ENCODE data around the gene RABGGTB.
A peak's percentile ranks its signal among the peaks of the same experiment; 100 is the strongest.

RABGGTB gene

DNA sequence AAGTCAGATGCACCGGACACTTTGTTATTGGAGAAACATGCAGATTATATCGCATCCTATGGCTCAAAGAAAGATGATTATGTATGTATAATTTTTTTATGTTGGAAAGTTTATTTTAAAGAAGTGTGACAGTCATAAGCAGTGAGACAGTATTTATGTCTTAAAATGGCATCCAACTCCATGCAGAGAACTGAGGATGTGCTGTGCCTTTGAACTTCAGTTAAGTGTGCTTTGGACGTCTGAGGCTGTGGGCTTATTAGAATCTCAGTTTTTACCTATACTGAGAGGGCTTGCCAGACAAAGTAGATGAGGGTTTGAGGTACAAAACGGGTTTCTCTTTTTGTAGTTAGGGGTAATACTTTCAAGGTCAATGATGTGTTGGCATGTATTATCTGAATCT is 1.5 kb downstream of the RABGGTB start:
- TF ChIP-seq, protein P1, sequence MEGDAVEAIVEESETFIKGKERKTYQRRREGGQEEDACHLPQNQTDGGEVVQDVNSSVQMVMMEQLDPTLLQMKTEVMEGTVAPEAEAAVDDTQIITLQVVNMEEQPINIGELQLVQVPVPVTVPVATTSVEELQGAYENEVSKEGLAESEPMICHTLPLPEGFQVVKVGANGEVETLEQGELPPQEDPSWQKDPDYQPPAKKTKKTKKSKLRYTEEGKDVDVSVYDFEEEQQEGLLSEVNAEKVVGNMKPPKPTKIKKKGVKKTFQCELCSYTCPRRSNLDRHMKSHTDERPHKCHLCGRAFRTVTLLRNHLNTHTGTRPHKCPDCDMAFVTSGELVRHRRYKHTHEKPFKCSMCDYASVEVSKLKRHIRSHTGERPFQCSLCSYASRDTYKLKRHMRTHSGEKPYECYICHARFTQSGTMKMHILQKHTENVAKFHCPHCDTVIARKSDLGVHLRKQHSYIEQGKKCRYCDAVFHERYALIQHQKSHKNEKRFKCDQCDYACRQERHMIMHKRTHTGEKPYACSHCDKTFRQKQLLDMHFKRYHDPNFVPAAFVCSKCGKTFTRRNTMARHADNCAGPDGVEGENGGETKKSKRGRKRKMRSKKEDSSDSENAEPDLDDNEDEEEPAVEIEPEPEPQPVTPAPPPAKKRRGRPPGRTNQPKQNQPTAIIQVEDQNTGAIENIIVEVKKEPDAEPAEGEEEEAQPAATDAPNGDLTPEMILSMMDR (conservative IDR thresholded peaks at IDR 0.05; ENCODE audit: low read length), result no peak
- DNase-seq (ENCODE audit: low read depth), result no peak
- peak overlapping the region; percentile 99 for H3K4me3 ChIP-seq (ENCODE audit: low read length)

DNA sequence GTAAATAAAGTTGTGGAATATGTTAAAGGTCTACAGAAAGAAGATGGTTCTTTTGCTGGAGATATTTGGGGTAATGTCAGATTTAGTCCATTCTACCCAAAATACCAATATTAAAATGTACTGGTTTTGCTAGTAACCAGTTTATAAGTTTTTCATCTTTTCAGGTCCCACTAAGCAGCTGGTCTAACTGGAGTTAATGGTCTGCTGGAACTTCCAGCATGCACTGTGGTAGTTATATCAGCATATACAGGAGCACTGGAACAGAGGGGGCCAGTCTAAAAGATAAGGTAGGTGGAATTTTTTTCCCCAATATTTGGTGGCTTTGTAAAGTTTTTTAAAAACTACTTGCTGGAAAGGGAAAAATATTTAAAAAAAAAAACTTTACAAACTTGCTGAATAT is 3.9 kb downstream of the RABGGTB start:
- no peak for DNase-seq (ENCODE audit: low read depth)
- TF ChIP-seq, protein P1 (conservative IDR thresholded peaks at IDR 0.05; ENCODE audit: low read length), result no peak
- H3K4me3 ChIP-seq (ENCODE audit: low read length), result no peak overlapping the region

DNA sequence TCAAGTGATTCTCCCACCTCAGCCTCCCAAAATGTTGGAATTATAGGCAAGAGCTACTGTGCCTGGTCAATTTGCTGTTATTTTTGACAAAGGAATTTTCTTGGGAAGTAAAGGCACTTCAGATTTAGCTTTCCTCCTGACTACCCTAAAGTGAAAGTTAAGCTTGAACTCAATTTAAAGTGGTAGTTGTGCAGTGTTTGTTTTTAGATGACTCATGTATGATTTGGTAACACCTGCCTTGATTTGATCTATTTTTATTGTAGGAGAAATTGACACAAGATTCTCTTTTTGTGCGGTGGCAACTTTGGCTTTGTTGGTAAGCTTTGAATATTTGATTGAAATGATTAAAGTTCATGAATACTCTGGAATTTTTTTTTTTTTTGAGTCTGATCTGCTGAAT is 5.0 kb downstream of the RABGGTB start:
- DNase-seq (ENCODE audit: low read depth), result no peak
- no peak overlapping the region for H3K4me3 ChIP-seq (ENCODE audit: low read length)
- TF ChIP-seq, protein P1 (conservative IDR thresholded peaks at IDR 0.05; ENCODE audit: low read length), result no peak

DNA sequence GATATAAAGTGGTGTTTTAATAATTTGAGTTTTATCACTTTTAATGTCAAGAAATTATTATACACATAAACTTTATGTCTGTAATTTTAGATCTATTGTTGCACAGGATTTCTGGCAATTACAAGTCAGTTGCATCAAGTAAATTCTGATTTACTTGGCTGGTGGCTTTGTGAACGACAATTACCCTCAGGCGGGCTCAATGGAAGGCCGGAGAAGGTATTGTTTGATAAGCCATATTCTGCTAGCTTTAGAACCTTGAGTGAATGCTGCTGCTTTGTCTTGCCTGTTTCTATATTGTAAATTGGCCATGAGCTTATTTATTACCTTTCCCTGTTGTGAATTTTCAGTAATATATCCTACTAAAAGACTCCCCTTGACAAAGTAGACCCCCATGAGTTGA is 6.0 kb downstream of the RABGGTB start:
- TF ChIP-seq, protein P1 (conservative IDR thresholded peaks at IDR 0.05; ENCODE audit: low read length), result no peak
- no peak overlapping the region for H3K4me3 ChIP-seq (ENCODE audit: low read length)
- no peak for DNase-seq (ENCODE audit: low read depth)

DNA sequence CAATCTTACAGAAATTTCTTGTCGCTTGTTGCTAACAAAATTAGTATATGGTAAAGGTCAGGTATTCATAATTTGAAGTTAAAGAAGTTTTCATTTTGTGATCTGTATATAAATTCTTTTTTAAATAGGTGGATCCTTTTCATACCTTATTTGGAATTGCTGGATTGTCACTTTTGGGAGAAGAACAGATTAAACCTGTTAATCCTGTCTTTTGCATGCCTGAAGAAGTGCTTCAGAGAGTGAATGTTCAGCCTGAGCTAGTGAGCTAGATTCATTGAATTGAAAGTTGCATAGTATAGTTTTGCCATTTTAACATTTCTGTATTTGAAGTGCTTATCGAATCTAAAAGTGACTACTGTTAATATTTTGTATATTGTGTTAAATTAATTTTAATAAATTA is 8.3 kb downstream of the RABGGTB start:
- H3K4me3 ChIP-seq (ENCODE audit: low read length), result no peak overlapping the region
- TF ChIP-seq, protein P1 (conservative IDR thresholded peaks at IDR 0.05; ENCODE audit: low read length), result no peak
- no peak for DNase-seq (ENCODE audit: low read depth)

DNA sequence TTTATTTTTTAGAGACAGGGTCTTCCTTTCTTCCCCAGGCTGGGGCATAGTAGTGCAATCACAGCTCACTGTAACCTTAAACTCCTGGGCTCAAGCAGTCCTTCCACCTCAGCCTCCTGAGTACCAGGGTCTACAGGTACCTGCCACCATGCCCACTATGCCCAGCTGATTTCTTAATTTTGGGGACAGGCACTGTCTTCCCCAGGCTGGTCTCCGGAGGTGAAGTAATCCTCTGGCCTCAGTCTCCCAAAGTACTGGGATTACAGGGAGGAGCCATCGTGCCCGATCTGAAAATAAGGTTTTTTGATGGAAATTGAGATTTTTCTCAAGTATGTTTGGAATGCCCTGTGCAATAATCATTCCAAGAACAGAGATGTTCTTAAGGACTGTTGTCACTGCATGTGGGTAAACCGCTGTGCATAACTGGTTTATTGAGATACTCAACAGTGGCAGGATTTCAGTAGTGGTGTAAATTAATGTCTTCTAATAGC is 9.7 kb downstream of the RABGGTB start:
- DNase-seq (ENCODE audit: low read depth), result no peak
- TF ChIP-seq, protein P1 (conservative IDR thresholded peaks at IDR 0.05; ENCODE audit: low read length), result no peak
- H3K4me3 ChIP-seq (ENCODE audit: low read length), result no peak overlapping the region

DNA sequence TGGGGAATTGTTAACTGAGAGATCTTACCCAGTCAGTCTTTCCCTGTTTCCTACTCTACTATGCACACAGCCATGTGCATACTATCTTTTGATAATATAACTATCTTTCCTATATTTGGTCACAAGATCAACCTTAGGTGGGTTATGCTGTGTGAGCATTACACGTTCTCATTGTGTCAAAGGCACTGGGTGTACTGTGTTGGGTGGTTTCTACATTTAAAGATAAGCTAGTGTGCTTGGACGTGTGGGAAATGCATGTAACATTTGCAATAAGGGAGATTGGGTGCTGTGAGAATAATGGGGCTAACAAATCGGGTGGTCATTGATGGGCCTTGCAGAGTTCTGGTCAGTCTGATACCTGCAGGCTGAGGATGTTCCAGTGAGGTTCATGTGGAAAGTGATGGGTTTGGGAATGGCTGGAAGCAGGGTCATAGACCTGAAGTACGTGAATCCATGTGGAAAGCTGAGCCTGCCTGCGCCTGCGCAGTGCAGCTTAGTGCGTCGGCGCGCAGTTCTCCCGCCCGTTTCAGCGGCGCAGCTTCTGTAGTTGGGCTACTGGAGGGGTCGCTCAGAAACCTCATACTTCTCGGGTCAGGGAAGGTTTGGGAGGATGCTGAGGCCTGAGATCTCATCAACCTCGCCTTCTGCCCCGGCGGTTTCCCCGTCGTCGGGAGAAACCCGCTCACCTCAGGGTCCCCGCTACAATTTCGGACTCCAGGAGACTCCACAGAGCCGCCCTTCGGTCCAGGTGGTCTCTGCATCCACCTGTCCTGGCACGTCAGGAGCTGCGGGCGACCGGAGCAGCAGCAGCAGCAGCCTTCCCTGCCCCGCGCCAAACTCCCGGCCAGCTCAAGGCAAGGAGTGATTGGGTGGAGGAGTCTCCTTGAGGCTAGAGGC is 10.6 kb downstream of the RABGGTB start, which contains the start of gene MSH4:
Gene MSH4 (plus strand): TSS at position 507 of the 897 bp plus-strand sequence. CDS start 104 bp downstream, at position 611.
- no peak for DNase-seq (ENCODE audit: low read depth)
- TF ChIP-seq, protein P1 (conservative IDR thresholded peaks at IDR 0.05; ENCODE audit: low read length), result no peak
- H3K4me3 ChIP-seq (ENCODE audit: low read length), result no peak within 1 kb of the TSS
